Esophagus squamous epithelium (tissue), 4 donors: ENCODE measurements around the gene PHACTR1.

ENCODE experiments used
- CTCF ChIP-seq, 6 experiments: fragments of 450-650 bp in 4 of 6; fragments of 200-600 bp in 2 of 6; sonication (generic) in 2 of 6; IDR thresholded peaks; one replicate each; pipeline ENCODE4 v1.5.1; 2016 to 2019; ENCODE audit warnings: antibody characterized with exemption in 6 of 6, mild to moderate bottlenecking in 4 of 6, moderate library complexity in 4 of 6
- POLR2A ChIP-seq, 4 donors: fragments of 450-650 bp; IDR thresholded peaks; one replicate each; pipeline ENCODE4 v1.6.1; 2017; ENCODE audit warnings: antibody characterized with exemption in 4 of 4, mild to moderate bottlenecking in 4 of 4, moderate library complexity in 3 of 4

GRCh38 chr6:13175087-13175486 is 458.5 kb downstream of the PHACTR1 start:
- TF ChIP-seq CTCF (IDR thresholded peaks at IDR 0.05) (no peak), POLR2A (IDR thresholded peaks at IDR 0.05) (no peak)
